HepG2 (cell line): ENCODE results near the gene MLXIPL. TPM values are rescaled to one million over a fixed set of nuclear protein-coding genes. Genes with fewer than 3 reads are reported as not detected.

Experiments used
- DR1 ChIP-seq: sonication (generic); formaldehyde crosslinking; IDR thresholded peaks from 2 replicates; pipeline ENCODE4 v1.8.0; 2021; ENCODE audit warnings: mild to moderate bottlenecking, missing genetic modification reagents, inconsistent platforms
- HNF4A ChIP-seq: sonication (generic); formaldehyde crosslinking; IDR thresholded peaks from 2 replicates; pipeline ENCODE4 v1.4.0; 2020; ENCODE audit warnings: missing genetic modification reagents
- KDM1A ChIP-seq: IDR thresholded peaks from 2 replicates; pipeline ENCODE4 v1.6.1; 2016; ENCODE audit warnings: missing compliant biosample characterization
- MAZ ChIP-seq, 2 experiments: sonication (generic) in 1 of 2; formaldehyde crosslinking in 1 of 2; IDR thresholded peaks; 2 replicates each; pipeline versions ENCODE4 v1.5.0 to v1.6.1; 2012 to 2020; ENCODE audit warnings: low read depth in 2 of 2, mild to moderate bottlenecking in 2 of 2, borderline replicate concordance in 1 of 2, improper control_type of control experiment in 1 of 2, low read length in 1 of 2, missing genetic modification reagents in 1 of 2, moderate library complexity in 1 of 2
- MED13 ChIP-seq: sonication (generic); formaldehyde crosslinking; IDR thresholded peaks from 2 replicates; pipeline ENCODE4 v1.5.0; 2020; ENCODE audit warnings: missing genetic modification reagents
- MEF2D ChIP-seq: sonication (generic); formaldehyde crosslinking; IDR thresholded peaks from 2 replicates; pipeline ENCODE4 v1.5.1; 2020; ENCODE audit warnings: mild to moderate bottlenecking, missing genetic modification reagents
- NKX3-1 ChIP-seq: sonication (generic); formaldehyde crosslinking; IDR thresholded peaks from 2 replicates; pipeline ENCODE4 v1.5.0; 2020; ENCODE audit warnings: missing genetic modification reagents
- NONO ChIP-seq, 2 experiments: fragments of 450-650 bp in 1 of 2; sonication (generic) in 1 of 2; formaldehyde crosslinking in 1 of 2; IDR thresholded peaks in 1 of 2; conservative IDR thresholded peaks in 1 of 2; 2 replicates each; pipeline versions ENCODE4 v1.6.1 to v1.8.0; 2017 to 2022; ENCODE audit warnings: mild to moderate bottlenecking in 1 of 2, missing genetic modification reagents in 1 of 2, moderate library complexity in 1 of 2
- RBAK ChIP-seq: sonication (generic); formaldehyde crosslinking; IDR thresholded peaks from 2 replicates; pipeline ENCODE4 v1.5.1; 2020; ENCODE audit warnings: mild to moderate bottlenecking, missing genetic modification reagents
- ZBTB3 ChIP-seq: sonication (generic); formaldehyde crosslinking; IDR thresholded peaks from 2 replicates; pipeline ENCODE4 v1.4.0; 2020; ENCODE audit warnings: low read depth, mild to moderate bottlenecking, moderate library complexity, missing genetic modification reagents, borderline replicate concordance
- ZNF343 ChIP-seq: sonication (generic); formaldehyde crosslinking; IDR thresholded peaks from 2 replicates; pipeline ENCODE4 v1.4.0; 2020; ENCODE audit warnings: mild to moderate bottlenecking, missing genetic modification reagents
- ZNF367 ChIP-seq: sonication (generic); formaldehyde crosslinking; IDR thresholded peaks from 2 replicates; pipeline ENCODE4 v1.4.0; 2020; ENCODE audit warnings: missing genetic modification reagents, borderline replicate concordance
- ZNF432 ChIP-seq: sonication (generic); formaldehyde crosslinking; IDR thresholded peaks from 2 replicates; pipeline ENCODE4 v1.5.0; 2020; ENCODE audit warnings: missing genetic modification reagents, mild to moderate bottlenecking, borderline replicate concordance
- ZNF883 ChIP-seq: sonication (generic); formaldehyde crosslinking; IDR thresholded peaks from 2 replicates; pipeline ENCODE4 v1.5.1; 2020; ENCODE audit warnings: mild to moderate bottlenecking, missing genetic modification reagents; ENCODE audit errors: not compliant biosample characterization
- polyA plus RNA-seq, 8 experiments: library from polyadenylated mRNA; depleted of rRNA in 3 of 8; stranded (reverse) in 7 of 8; unstranded in 1 of 8; fragments of >200 nt; fragmentation: Illumina TruSeq in 4 of 8; extraction: Trizol in 4 of 8; gene quantifications; 2 replicates each; pipeline versions ENCODE4 v1.2.1 to v1.2.3, GENCODE V29; 2011 to 2016; ENCODE audit warnings: low read depth in 4 of 8, missing spikeins in 1 of 8, mixed read lengths in 1 of 8; ENCODE audit not compliant: insufficient read depth in 1 of 8
- total RNA-seq, 5 experiments: library from RNA; depleted of rRNA; stranded (reverse); fragments of >200 nt; fragmentation: Illumina TruSeq; extraction: Trizol; gene quantifications; 2 replicates each; pipeline ENCODE4 v1.2.3, GENCODE V29; 2016; ENCODE audit warnings: low read depth in 1 of 5
- TF ChIP-seq, protein P1 (sequence below): sonication (generic); formaldehyde crosslinking; IDR thresholded peaks from 2 replicates; pipeline ENCODE4 v1.5.1; 2020; ENCODE audit warnings: mild to moderate bottlenecking, missing genetic modification reagents, moderate library complexity
- TF ChIP-seq, protein P2 (sequence below): sonication (generic); formaldehyde crosslinking; IDR thresholded peaks from 2 replicates; pipeline ENCODE4 v1.5.0; 2020; ENCODE audit warnings: missing genetic modification reagents
- TF ChIP-seq, protein P3 (sequence below): sonication (generic); formaldehyde crosslinking; IDR thresholded peaks from 2 replicates; pipeline ENCODE4 v1.4.0; 2020; ENCODE audit warnings: missing genetic modification reagents, borderline replicate concordance
- TF ChIP-seq, protein P4 (sequence below): sonication (generic); formaldehyde crosslinking; IDR thresholded peaks from 2 replicates; pipeline ENCODE4 v1.4.0; 2020; ENCODE audit warnings: missing genetic modification reagents

Gene MLXIPL
- total and polyA plus RNA-seq, 2 of the 13 experiments (the other 11 are each of a cell fraction or from before 2014, with no cell fraction given) = 51.6 to 60.1 TPM

GRCh38 chr7:73647725-73648592 lies 23.6 kb upstream of the MLXIPL start (continued):
- TF ChIP-seq, protein P1, sequence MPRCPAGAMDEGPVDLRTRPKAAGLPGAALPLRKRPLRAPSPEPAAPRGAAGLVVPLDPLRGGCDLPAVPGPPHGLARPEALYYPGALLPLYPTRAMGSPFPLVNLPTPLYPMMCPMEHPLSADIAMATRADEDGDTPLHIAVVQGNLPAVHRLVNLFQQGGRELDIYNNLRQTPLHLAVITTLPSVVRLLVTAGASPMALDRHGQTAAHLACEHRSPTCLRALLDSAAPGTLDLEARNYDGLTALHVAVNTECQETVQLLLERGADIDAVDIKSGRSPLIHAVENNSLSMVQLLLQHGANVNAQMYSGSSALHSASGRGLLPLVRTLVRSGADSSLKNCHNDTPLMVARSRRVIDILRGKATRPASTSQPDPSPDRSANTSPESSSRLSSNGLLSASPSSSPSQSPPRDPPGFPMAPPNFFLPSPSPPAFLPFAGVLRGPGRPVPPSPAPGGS (CRISPR knock-in tag) = no peak
- TF ChIP-seq MED13 (CRISPR knock-in tag) = peak; percentile 61; the same call in 1 of the 2 replicates
- TF ChIP-seq MEF2D (CRISPR knock-in tag) = 0 out of 2 replicates have a peak, but pooled peaks have one; percentile 63
- no peak for TF ChIP-seq NONO (IDR thresholded peaks at IDR 0.05)
- peak; percentile 78; the same call in 1 of the 2 replicates for TF ChIP-seq NONO (CRISPR knock-in tag; conservative IDR thresholded peaks at IDR 0.05)
- TF ChIP-seq RBAK = no peak
- TF ChIP-seq ZNF883 (CRISPR knock-in tag) = peak; percentile 68
- TF ChIP-seq KDM1A (CRISPR knock-in tag) = no peak
- TF ChIP-seq, protein P2, sequence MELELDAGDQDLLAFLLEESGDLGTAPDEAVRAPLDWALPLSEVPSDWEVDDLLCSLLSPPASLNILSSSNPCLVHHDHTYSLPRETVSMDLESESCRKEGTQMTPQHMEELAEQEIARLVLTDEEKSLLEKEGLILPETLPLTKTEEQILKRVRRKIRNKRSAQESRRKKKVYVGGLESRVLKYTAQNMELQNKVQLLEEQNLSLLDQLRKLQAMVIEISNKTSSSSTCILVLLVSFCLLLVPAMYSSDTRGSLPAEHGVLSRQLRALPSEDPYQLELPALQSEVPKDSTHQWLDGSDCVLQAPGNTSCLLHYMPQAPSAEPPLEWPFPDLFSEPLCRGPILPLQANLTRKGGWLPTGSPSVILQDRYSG = peak; percentile 78; the same call in 1 of the 2 replicates
- peak; percentile 91 for TF ChIP-seq HNF4A (CRISPR knock-in tag)
- TF ChIP-seq MAZ (IDR thresholded peaks at IDR 0.05; ENCODE audit: borderline replicate concordance, low read depth, low read length) = peak; percentile 81
- peak; percentile 84 for TF ChIP-seq MAZ (CRISPR knock-in tag; IDR thresholded peaks at IDR 0.05; ENCODE audit: low read depth)
- TF ChIP-seq ZBTB3 (CRISPR knock-in tag) = no peak
- TF ChIP-seq, protein P3, sequence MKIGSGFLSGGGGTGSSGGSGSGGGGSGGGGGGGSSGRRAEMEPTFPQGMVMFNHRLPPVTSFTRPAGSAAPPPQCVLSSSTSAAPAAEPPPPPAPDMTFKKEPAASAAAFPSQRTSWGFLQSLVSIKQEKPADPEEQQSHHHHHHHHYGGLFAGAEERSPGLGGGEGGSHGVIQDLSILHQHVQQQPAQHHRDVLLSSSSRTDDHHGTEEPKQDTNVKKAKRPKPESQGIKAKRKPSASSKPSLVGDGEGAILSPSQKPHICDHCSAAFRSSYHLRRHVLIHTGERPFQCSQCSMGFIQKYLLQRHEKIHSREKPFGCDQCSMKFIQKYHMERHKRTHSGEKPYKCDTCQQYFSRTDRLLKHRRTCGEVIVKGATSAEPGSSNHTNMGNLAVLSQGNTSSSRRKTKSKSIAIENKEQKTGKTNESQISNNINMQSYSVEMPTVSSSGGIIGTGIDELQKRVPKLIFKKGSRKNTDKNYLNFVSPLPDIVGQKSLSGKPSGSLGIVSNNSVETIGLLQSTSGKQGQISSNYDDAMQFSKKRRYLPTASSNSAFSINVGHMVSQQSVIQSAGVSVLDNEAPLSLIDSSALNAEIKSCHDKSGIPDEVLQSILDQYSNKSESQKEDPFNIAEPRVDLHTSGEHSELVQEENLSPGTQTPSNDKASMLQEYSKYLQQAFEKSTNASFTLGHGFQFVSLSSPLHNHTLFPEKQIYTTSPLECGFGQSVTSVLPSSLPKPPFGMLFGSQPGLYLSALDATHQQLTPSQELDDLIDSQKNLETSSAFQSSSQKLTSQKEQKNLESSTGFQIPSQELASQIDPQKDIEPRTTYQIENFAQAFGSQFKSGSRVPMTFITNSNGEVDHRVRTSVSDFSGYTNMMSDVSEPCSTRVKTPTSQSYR (CRISPR knock-in tag) = peak; percentile 44; the same call in 1 of the 2 replicates
- peak; percentile 69; the same call in 1 of the 2 replicates for TF ChIP-seq ZNF343 (CRISPR knock-in tag)
- 0 out of 2 replicates have a peak, but pooled peaks have one; percentile 41 for TF ChIP-seq NKX3-1 (CRISPR knock-in tag)
- no peak for TF ChIP-seq ZNF432 (CRISPR knock-in tag)
- TF ChIP-seq, protein P4, sequence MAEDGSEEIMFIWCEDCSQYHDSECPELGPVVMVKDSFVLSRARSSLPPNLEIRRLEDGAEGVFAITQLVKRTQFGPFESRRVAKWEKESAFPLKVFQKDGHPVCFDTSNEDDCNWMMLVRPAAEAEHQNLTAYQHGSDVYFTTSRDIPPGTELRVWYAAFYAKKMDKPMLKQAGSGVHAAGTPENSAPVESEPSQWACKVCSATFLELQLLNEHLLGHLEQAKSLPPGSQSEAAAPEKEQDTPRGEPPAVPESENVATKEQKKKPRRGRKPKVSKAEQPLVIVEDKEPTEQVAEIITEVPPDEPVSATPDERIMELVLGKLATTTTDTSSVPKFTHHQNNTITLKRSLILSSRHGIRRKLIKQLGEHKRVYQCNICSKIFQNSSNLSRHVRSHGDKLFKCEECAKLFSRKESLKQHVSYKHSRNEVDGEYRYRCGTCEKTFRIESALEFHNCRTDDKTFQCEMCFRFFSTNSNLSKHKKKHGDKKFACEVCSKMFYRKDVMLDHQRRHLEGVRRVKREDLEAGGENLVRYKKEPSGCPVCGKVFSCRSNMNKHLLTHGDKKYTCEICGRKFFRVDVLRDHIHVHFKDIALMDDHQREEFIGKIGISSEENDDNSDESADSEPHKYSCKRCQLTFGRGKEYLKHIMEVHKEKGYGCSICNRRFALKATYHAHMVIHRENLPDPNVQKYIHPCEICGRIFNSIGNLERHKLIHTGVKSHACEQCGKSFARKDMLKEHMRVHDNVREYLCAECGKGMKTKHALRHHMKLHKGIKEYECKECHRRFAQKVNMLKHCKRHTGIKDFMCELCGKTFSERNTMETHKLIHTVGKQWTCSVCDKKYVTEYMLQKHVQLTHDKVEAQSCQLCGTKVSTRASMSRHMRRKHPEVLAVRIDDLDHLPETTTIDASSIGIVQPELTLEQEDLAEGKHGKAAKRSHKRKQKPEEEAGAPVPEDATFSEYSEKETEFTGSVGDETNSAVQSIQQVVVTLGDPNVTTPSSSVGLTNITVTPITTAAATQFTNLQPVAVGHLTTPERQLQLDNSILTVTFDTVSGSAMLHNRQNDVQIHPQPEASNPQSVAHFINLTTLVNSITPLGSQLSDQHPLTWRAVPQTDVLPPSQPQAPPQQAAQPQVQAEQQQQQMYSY = peak; percentile 80
- TF ChIP-seq DR1 = no peak
- TF ChIP-seq ZNF367 (CRISPR knock-in tag) = no peak
